HG03045 (cell line): ENCODE measurements around the gene DSCAM.
"Not testable (repeated sequence)": the region's sequence is repeated elsewhere in the genome, so short reads cannot be mapped to it uniquely, and the experiment has no call there.

ENCODE experiments used
- ATAC-seq: cut with Tn5 transposase; IDR thresholded peaks from one replicate; pipeline ENCODE4 v1.9.1; 2021; ENCODE audit warnings: mild to moderate bottlenecking, moderate library complexity; ENCODE audit not compliant: unreplicated experiment

DSCAM gene

DNA sequence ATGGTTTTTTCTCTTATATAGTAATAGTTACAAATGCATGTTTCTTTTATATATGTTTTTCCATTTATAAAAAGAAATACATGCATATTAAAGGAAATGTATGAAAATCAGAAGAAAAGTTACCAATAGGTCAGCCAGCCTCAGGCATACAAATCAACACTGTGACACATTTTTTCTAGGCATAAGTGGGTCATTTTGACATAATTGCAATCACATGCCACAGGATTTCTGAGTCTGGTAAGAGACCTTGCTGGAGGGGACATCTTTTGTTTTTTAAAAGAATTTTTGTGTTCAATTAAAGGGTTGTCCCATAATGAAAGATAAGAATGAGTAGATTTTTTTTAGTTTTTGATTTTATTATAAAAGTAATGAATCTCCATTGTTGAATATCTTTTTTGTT, 506.6 kb downstream of the DSCAM start:
- no peak for ATAC-seq

DNA sequence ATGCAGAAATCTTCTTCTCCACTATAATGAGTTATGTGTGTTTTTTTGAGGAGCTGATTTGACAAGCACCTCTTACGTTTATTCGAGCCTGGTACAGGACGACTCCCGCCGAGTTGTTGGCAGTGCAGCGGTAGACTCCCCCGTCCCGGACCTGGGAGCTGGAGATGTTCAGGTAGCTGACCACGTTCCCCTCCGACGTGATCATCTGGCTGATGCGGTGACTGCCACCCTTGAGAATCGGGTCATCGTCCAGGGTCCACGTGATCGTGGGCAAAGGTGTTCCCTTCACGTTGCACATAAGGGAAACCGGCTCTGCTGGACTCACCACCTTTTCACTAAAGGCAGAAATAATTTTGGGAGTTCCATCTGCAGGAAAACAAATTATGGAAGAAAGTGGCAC, 507.9 kb downstream of the DSCAM start:
- no peak for ATAC-seq

DNA sequence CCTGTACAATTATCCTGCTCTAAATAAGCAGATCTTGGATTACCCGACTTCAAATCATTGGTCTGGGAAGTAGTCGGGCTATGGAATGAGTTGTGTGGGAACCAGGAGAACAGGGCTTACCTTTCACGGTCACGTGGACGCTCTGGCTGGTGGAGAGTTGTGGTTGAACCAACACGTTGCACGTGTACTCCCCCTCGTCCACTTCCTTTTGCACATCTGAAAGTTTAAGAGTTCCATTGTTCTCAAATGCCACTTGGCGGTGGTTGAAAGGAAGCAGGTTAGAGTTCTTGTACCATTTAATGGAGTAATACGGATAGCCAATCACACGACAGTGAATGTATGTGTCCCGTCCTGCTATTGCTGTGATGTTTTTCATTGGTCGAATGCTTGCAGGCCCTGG, 509.0 kb downstream of the DSCAM start:
- ATAC-seq, result no peak

DNA sequence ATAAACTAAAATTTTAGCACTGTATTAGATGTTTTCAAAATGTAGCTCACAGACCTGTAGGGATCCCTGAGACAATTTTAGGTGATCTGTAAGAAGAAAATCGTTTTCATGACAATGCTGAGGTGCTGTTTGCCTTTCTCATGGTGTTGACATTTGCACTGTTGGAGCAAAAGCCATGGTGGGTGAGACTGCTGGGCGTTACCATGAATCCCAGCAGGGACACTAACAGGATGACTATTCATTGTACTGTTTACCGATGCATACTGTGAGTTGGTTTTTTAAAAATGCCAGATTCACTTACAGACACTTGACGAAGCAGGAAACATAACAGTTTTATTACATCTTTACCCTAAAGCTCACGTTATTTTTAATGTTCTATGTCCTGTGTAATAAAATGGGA, 511.3 kb downstream of the DSCAM start:
- no peak for ATAC-seq

DNA sequence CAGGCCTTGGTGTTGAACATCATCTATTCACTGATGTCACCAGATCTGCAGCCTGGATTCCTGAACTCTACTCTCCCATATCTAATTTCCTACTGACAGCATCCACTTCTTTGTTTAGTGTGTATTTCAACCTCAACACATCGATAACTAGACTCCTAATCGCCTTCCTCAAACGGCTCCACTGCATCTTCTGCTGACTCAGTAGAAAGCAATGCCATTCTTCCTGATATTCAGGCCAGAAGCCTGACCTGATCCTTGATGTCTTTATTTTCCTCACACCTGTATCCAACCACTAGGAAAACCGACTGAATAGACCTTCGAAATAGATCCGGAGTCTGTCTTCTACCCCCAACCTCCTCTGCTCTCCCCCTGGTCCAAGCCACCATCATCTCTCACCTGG, 512.8 kb downstream of the DSCAM start:
- no peak for ATAC-seq

DNA sequence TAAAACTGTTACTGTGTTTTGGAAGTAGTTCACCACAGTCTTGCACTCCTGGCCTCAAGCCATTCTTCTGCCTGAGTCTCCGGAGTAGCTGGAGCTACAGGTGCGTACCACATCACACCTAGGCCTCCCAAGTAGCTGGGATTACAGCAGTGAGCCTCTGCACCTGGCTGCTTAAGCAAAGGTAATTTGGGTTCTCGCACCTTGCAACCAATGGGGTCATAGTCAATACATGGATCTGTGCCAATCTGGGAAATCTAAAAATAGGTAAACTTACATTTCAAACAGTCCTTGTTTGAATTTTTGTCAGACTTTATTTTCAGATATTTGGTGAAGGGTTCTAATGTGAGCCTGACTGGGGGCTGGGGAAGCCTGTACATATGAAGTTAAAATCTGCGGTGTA, 513.2 kb downstream of the DSCAM start:
- no peak for ATAC-seq

DNA sequence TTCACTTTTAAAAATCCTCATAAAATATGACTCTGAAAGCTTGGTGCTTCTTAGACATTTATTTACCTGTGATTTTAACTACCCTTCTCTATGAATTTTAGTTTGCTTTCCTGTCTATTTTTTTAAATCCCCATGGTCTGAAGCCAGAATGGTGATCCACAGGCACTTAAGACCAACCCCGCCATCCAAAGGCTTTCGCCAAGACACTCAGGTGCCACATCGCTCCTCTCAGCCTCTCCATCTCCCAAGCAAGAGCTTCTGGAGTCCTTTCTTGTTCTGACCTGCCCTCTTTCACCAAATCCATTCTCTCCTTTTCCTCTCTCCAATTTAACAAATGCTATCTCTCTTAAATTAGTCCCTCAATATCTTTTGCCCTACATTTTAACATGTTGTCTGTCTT, 515.2 kb downstream of the DSCAM start:
- ATAC-seq, result no peak

DNA sequence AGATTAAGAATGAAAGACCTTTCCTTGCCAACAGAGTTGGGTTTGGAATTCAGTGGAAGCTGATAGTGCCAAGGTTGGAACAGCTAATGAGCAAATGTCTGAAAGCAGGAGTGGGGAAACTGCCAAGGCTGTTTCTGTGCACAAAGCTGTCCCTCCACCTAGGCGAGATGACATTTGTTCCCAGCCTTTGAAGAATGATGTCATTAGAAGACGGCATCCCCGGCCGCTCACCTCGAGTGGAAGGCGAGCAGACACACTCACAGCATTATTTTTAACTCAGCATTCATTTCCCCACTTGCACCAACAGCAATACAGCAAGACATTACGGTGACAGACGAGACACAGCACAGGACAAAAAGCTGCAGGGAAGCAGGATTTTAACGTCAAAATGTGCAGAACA, 515.8 kb downstream of the DSCAM start:
- ATAC-seq, result no peak

DNA sequence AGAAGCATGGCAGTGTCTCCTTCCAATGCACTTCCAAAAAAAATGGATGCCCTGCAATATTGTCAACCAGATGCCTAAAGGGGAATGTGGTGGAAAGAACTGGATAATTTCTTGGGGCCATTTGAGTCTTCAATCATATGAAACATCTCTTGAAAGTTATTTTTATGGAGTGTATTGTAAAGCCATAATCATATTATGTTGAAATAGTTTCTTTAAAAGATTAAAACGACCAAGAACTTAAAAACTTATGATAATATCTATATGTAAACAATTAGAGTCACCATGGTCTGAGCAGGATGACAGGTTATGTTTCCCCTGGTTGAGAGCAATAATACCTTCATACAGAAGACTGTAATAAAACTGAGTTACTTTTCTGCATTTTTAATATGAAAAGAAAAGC, 522.6 kb downstream of the DSCAM start:
- no peak for ATAC-seq

DNA sequence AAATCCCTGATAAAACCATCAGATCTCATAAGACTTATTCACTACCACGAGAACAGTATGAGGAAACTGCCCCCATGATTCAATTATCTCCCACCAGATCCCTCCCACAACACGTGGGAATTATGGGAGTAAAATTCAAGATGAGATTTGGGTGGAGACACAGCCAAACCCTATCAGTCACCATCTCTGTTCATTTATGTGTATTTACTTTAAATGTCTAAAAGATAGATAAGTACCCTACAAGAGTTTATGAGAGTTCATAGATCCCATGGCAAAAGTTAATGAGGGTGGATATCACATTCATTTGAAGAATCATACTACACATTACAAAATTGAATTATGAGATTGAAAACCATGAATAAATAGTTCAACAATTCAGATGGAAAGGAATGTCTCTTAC, 526.2 kb downstream of the DSCAM start:
- not testable (repeated sequence) for ATAC-seq

DNA sequence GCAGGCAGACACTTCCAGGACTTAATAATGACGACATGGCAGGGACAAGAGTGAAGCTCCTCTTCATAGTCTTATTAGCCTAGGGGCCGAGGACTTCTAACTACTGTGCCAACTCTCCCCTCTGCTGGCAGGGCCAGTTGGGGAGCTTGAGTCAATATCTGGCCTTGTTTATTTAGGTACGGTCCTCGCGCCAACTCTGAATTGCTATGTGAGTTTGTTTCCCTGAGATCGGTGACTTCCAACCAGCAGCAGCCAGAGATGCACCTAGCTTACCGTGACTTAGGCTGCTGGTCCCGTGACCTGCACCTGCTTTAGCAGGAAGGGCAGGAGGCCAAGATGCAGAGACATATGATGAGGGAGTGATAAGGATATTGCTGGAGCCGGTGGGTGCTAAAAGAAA, 528.6 kb downstream of the DSCAM start:
- no peak for ATAC-seq

DNA sequence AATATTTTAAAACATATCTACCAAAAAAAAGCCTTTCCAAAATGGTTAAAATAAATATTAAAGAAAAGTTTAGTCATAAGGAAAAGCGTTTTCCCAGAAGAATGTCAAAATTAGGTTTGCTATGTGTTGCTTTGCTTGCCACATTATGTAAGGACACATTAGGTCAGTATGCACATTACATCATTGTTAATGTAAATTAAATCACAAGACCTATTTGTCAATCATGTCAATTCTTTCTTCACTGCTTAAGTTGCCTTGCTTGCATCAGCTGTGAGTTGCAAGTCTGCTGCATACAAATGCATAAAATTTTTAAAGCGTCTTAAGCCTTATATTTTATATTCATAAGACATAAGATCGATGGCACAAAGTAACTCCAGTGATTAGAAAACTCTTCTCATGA, 530.9 kb downstream of the DSCAM start:
- ATAC-seq, result no peak

DNA sequence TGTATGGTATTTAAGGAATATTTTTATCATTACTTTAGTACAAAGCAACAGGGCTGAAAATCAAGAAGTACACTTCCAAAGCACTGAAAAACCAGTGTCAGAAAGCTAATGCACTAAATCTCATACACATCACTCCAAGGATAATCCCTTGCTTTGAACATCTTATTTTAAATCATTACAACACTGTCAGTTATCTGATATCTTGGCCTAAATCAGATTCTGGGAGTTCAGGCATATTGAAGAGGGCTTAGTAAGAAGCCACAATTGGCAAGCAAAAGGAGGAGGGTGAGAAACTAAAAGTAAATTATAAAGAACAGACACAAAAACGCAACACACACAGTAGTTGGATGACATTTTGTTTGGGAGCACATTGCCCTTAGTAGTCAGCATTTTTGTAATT, 531.3 kb downstream of the DSCAM start:
- no peak for ATAC-seq

DNA sequence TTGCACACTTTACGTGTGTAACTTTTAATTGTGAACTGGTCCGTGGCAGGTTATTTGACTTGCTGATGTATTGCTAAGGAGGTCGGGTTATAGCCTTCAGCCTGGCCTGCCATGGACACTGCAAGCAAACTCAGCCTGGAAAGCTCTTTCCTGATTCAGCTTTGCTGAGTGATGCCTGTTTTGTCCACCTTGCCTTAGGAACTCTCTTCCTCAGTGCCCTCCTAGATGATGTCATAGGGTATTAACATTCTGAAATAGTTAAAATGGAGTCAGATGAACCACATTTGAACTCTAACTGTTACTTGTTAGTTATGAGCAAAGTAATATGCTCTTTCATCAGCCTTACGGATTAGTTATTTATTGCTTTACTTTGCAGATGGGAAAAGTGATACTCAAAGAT, 533.7 kb downstream of the DSCAM start:
- no peak for ATAC-seq

DNA sequence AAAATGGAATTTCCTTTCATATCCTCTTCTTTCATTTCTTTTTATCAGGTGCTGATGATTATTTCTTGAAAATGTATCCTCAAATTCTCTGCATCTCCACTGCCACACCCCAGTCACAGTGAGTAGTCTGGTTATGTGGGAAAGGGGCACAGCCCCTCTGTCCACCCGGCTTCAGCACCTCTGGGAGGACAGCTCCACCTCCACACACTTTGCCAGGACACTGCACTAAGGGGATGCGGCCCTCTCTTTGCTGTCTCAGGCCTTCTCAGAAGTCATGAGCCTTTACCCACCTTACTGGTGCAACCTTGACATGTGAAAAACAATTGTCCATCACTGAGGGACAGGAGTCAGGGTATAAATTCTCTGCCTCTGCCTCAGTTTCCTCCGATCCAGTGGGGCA, 546.7 kb downstream of the DSCAM start:
- ATAC-seq, result no peak

DNA sequence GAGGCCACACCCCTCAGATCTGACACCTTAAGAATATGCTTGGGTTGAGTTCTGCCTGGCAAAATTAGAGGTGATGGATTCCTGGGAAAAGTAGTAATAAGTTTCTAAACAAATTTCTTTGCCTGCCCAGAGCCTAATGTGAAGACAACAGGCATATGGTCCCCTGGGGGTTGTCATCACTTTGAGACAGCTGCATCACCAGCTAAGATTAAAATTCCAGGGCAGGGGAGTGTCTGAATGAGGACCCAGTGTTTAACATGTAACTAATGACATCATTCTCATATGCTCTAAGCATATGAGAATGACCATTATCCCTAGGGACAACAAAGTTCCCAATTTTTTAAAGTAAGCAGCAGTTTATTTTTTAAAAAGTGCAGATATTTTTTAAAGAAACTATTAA, 547.5 kb downstream of the DSCAM start:
- no peak for ATAC-seq

DNA sequence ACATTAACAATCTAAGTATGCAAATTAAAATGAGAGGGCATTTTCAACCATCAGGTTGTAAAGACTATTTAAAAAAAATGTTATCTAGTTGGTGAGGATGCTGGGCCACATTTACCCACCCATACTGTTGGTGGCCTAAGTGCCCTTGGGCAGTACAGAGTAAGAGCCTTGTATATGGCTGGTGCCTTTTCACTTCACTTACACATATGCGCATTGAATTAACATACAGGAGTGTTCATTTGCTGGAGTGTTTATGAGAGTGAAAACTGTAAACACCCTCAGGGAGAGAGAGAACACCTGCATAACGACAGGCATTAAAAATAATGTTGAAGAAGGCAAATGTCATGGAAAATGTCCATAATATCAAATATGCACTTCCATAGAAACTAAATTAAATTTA, 552.6 kb downstream of the DSCAM start:
- ATAC-seq, result no peak

DNA sequence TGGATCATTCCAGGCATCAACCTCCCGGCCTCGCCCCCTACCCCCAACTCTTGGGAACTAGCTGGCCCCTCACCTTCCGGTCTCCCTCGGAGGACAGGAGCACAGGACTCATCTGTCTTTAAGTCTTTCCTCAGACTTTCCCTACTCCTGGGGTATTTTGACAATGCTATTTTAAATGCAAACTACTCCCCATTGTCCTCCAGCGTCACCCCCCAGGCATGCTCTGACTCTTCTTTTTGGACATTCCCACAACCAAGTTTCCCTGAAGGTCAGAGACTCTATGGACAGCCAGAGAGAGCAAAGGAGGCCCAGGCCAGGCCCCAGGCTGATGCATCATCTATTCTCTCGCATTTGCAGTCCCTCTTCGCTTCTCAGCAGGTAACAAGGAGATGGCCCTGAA, 555.4 kb downstream of the DSCAM start:
- ATAC-seq, result no peak

DNA sequence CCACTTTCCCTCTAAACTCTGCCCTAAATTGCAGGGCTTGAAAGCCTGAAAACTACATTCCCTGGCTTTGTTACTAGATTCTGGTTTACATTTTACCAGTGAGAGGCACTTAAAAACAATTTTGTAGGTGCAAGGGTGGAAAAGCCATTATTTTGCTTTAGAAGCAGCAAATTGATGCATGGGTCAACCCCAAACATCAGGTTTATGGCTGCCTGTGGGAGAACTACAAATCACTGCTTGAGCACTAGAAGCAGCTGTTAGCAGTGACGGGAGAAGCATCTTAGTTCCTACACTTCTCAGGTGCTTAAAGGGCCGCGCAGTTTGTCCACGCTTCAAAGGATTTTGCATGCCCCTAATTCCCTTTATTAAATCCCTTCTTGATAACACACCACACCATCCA, 562.5 kb downstream of the DSCAM start:
- ATAC-seq, result no peak

DNA sequence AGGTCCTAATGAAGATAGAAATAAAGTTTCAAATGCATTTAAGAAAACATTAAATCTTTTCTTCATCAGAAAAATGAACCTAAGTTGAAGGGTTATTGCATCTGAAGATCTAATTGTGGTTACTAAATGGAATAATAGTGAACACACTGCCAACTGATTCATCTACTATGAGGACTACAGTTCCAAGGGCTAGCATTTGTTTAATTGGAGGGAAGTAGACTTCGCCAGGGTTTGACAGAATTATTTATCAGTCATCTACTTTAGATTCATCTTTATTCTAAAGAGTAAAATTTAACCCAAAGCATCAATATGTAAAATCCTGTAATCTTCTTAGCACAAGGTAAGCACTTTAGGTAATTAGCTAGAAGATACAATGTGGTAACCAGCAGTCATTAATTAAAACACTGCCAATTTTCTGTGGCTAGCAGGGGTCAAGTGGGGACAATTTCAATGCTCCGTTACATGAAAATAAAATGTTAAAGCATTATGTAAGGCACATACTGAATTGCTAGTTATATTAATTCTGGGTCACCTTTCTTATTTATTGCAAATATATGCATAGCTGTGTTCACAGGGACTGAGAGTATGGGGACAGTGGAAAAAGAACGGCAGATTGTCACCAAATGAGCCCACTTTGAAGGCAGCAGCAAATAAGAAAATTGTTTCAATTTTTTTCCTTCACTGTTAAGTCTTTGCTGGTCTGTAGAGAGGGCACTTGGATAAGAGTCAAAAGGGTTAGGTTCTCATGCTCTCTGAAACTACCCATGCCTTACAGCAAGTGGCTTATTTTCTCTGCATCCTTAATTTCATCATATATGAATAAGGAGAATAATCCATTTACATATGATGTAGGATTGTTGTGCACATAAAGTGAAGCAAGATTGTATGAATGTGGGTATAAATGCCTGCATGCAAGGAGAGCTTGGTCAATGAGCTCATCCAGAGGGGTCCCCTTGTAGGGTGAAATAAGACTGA, 563.8 kb downstream of the DSCAM start:
- ATAC-seq, result no peak

DNA sequence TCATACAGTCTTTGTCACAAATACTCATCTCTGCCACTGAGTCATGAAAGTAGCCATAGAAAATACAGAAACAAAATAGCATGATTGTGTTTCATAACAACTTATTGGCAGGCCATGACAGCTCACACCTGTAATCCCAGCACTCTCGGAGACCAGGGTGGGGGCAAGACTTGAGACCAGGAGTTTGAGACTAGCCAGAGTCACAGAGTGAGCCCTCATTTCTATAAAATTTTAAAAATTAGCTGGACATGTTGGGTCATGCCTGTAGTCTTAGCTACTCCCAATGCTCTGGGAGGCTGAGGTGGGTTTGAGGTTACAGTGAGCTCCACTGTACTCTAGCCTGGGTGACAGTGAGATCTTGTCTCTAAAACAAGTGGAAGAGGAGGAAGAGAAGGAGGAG, 568.6 kb downstream of the DSCAM start:
- no peak for ATAC-seq

DNA sequence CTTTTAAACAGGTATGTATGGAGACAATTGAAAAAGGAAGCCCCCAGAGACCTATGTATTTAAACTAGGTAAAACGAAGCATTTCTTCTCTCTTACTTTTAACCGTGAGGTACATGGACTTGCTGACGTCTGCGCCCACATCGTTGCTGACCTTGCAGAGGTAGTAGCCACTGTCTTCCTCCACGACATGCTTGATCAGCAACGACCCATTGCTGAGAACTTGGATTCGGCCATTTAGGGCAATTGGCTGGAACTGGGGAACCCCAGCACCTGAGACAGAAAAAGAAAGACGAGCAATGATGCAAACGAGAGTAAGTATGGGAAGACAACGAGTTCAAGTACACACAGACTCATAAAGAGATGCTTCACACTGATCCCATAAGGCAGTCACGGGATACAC, 571.0 kb downstream of the DSCAM start:
- ATAC-seq, result no peak

DNA sequence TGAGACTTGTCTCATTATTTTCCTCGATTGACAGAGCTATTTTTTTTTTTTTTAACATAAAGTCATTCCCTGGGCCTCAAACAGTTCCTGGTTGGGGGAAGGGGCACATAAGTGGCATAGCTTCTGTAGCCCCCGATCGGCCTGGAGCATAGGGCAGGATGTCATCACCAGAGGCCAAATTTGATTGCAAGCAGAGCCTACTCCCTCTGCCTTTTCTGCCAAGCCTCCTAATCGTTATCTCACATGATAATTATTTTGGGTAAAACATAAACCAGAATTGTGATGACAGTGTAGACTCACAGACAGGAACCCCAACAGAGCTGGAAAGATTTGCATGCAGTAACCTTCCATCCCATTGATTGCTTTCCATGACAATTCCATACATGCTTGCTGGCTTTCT, 574.9 kb downstream of the DSCAM start:
- no peak for ATAC-seq
